CMK (cell line): ENCODE measurements around the gene KIF7.
"Not testable (repeated sequence)": the region's sequence is repeated elsewhere in the genome, so short reads cannot be mapped to it uniquely, and the experiment has no call there.

Source experiments
- DNase-seq: peaks from one replicate; pipeline ENCODE4 v3.0.0-alpha.2; 2010; ENCODE audit warnings: low read depth

Gene KIF7, protein sequence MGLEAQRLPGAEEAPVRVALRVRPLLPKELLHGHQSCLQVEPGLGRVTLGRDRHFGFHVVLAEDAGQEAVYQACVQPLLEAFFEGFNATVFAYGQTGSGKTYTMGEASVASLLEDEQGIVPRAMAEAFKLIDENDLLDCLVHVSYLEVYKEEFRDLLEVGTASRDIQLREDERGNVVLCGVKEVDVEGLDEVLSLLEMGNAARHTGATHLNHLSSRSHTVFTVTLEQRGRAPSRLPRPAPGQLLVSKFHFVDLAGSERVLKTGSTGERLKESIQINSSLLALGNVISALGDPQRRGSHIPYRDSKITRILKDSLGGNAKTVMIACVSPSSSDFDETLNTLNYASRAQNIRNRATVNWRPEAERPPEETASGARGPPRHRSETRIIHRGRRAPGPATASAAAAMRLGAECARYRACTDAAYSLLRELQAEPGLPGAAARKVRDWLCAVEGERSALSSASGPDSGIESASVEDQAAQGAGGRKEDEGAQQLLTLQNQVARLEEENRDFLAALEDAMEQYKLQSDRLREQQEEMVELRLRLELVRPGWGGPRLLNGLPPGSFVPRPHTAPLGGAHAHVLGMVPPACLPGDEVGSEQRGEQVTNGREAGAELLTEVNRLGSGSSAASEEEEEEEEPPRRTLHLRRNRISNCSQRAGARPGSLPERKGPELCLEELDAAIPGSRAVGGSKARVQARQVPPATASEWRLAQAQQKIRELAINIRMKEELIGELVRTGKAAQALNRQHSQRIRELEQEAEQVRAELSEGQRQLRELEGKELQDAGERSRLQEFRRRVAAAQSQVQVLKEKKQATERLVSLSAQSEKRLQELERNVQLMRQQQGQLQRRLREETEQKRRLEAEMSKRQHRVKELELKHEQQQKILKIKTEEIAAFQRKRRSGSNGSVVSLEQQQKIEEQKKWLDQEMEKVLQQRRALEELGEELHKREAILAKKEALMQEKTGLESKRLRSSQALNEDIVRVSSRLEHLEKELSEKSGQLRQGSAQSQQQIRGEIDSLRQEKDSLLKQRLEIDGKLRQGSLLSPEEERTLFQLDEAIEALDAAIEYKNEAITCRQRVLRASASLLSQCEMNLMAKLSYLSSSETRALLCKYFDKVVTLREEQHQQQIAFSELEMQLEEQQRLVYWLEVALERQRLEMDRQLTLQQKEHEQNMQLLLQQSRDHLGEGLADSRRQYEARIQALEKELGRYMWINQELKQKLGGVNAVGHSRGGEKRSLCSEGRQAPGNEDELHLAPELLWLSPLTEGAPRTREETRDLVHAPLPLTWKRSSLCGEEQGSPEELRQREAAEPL (N-terminal part only)

GRCh38 chr15:89654847-89655805 lies at the start of gene KIF7:
TSS of gene KIF7 (minus strand) at chr15:89655467. CDS start at chr15:89652930, 2,537 bp downstream.
- DNase-seq = peak; percentile 41

- DNase-seq = no peak
Observed at GRCh38 chr15:89704411-89704810, 49.1 kb upstream of the KIF7 start.

- DNase-seq = no peak
Observed at GRCh38 chr15:89695198-89695597, 39.9 kb upstream of the KIF7 start.

DNA sequence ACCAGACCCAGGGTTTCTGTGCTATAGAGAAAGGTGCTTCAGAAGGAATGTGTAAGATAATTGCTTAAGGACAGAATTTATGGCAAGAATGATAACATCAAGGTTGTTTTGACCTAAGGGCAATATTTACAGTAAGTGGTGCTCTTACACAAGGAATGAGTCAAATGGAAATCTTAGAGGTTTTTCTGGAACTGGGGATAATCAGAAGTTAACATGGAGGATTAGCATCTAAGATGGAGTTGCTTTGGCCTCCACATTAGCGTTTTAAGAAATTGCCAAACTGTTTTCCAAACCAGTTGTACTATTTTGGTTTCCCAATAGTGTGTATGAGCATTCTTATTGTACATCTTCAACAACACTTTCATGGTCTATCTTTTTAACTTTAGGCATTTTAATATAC lies 38.4 kb upstream of the KIF7 start:
- DNase-seq = no peak

- DNase-seq = no peak
Observed at GRCh38 chr15:89693091-89693490, 37.8 kb upstream of the KIF7 start.

GRCh38 chr15:89690276-89691218 lies 35.3 kb upstream of the KIF7 start, which contains the start of the genes PEX11A and WDR93:
TSS of gene PEX11A (minus strand) at chr15:89690754. CDS start at chr15:89690632, 122 bp downstream.
TSS of gene WDR93 (plus strand) at chr15:89690811. CDS start at chr15:89701747, 10,936 bp downstream.
- DNase-seq = peak; percentile 77

DNA sequence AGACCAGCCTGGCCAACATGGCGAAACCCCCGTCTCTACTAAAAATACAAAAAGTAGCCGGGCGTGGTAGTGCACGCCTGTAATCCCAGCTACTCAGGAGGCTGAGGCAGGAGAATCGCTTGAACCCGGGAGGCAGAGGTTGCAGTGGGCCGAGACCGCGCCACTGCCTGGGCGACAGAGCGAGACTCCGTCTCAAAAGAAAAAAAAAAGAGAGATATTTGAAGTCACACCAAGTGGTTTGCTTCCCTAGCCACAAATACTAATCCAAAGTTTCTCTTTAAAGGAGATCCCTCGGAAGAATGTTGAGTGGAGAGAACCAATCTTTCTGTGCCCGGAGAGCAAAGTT lies 34.6 kb upstream of the KIF7 start:
- not testable (repeated sequence) for DNase-seq

DNA sequence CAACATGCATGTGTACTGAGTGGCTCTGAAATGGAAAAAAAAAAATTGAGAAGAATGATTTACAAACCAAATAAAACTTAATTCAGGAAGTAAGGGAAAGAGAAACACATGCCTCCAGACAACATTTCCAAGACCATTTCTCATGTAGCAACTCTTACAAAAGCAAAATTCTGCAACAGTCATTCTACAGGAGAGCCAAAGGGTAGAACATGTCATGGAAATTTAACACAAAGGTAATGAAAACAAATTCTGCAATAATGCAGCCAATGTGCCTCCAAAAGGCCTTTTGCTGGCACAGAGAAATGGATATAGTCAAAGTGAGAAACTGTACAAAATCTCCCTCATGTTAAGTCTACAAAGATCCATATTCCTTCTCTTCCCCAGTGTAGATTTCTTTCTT lies 31.3 kb upstream of the KIF7 start:
- DNase-seq = no peak

DNA sequence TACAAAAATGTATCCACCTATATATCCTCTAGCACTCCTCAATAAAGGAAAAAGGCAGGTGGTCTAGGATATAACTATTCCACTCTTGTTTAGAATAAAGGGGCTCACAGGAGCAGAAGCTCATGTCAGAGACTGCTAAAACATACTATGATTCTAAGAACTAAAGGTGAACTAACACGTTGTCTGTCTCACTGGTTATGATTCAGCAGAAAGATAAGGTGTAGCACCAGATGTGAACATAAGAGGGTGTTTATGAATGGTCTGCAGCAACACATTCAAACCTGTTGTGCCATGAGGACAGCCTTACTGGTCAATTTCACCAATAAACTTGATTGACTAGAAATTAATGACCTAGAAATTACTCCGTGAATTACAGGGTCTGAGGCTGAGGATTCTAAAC lies 30.7 kb upstream of the KIF7 start:
- no peak for DNase-seq

GRCh38 chr15:89681146-89681545 lies 25.9 kb upstream of the KIF7 start:
- DNase-seq = no peak

- DNase-seq = no peak
Observed at GRCh38 chr15:89680282-89680873, 25.1 kb upstream of the KIF7 start.

DNA sequence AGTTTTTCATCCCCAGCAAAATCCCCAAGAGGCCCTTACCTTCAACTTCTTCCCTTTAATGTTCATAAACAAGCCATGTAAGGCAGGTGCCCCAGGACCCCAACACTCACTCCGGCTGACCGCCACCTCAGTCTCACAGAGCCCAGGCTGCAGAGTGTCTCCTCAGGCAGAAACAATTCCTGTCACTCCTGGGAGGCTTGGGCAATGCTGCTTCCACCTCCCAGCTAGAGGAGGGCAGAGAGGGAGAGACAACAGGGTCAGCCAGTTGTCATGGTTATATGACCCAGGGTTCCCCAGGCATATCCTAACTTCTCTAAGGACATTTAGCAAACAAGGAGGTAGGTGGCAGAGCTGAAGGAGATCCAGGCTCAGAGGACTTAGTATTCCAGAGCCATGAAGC lies 23.9 kb upstream of the KIF7 start, which contains the start of gene PLIN1:
Gene PLIN1, minus strand, starts transcription at position 156 of the 400 bp plus-strand sequence. CDS start 1,878 bp downstream, outside the sequence.
- no peak for DNase-seq

- DNase-seq = no peak
Observed at GRCh38 chr15:89677381-89677780, 22.1 kb upstream of the KIF7 start.

DNA sequence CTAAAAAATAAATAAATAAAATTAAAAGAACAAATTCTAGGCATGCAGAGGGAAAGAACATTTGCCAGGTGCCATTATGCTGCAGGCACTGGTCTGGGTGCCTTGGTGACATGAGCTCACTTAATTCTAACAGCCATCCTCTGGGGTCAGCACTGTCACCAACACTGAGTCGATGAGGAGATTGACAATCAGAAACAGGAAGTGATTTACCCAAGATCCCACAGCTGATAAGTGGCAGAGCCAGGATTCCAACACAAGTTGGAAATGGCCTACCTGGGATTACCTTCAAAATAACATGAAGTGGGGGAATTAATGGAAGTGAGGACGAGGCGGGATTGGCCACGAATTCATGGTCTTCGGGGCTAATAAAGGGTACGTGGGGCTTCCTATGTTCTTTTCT lies 20.3 kb upstream of the KIF7 start:
- DNase-seq = no peak

- DNase-seq = no peak
Observed at GRCh38 chr15:89674526-89674925, 19.3 kb upstream of the KIF7 start.

- DNase-seq = peak; percentile 33
Observed at GRCh38 chr15:89673165-89673512, 17.9 kb upstream of the KIF7 start.

DNA sequence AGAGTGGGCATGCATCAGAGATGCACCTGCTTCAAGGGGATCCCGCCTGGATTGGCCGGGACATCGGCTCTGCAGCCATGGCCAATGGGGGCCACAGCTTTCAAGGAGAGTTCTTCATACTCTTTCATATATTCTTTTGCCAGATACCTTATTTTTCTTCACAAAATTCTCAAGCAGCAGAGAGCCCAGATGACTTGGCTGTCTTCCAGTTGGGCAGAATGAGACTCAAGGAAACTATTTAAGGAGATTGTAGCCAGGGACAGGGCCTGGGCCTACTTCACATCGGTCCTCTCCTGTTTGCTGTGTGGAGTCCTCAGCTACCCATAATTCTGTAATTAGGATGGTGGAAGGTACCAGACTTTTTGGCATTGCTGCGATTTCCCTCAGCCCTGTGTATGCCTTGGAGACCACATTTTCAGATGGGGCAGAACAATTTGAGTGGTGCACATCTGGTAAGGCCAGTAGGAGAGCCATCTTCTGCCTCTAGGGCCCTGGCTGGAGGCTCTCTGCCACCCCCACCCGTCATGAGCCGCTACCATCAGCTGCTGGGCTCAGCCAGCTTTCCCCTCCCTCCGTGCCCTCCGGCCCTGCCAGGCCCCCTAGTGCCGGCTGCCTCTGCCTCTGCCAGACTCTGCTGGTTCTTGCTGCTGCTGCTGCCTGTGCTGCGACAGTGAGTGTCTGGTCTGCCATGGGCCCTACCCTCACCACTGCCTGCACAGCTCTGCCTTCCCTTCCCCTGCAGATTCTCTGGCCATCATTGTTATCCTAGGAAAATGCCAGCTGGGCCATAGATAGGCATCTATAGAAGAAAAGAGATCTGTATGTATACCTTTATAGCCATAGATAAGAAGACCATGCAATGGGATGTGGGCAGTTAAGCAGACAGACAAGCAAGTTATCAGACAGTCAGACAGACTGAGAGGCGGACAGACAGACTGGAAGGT lies 17.2 kb upstream of the KIF7 start:
- no peak for DNase-seq

DNA sequence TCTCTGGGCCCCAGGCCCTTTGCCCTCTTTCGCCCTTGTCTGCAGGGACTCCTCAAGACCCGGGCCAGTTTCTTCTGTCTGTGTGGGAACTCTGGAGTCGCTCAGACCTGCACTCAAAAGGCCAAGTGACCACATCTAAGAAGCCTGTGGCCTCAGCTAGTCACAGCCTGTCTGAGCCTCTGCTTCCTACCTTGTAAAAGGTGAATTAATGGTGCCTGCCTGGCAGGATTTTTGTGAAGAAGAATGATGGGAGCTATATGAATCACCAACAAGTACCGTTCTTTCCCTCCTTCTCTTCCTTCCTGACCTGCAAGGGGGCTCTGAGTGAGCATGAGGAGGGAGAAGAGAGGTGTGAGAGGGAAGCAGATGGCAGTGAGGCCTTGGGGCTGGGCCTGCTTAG lies 16.4 kb upstream of the KIF7 start:
- DNase-seq = no peak
